ENCODE results near the gene PPA1. TPM values are rescaled to one million over a fixed set of nuclear protein-coding genes. Genes with fewer than 3 reads are reported as not detected.
"Not testable (repeated sequence)": the region's sequence is repeated elsewhere in the genome, so short reads cannot be mapped to it uniquely, and the experiment has no call there.

PPA1 gene
- total RNA-seq, 2 experiments from 2014 or later: 392 to 408 TPM

- H3K27me3 Mint-ChIP-seq (ENCODE audit: low read depth): peaks cover 2% of the 10 kb centered on the region
Observed at GRCh38 chr10:70267161-70267933, 34.1 kb upstream of the PPA1 start.

GRCh38 chr10:70266701-70267100 lies 33.5 kb upstream of the PPA1 start:
- Mint-ChIP-seq H3K4me3 (no peak overlapping the region), H3K27me3 (ENCODE audit: low read depth) (peaks cover 2% of the 10 kb centered on the region), H3K4me1 (ENCODE audit: low read depth) (peaks cover 15% of the 10 kb centered on the region), H3K27ac (no peak overlapping the region), H3K9me3 (peaks cover 3% of the 10 kb centered on the region), H3K36me3 (ENCODE audit: low read depth) (no peaks in the 10 kb centered on the region)
- no peak for DNase-seq
- intact Hi-C loops (cut with micrococcal nuclease): no loop called here
- CTCF ChIA-PET: interaction anchor here (0.6 to 2.5 kb wide), 6 partner anchors 11 to 122 kb away, joined by 3 to 16 read pairs (median 4); partner anchors contain the start of gene TYSND1

More at GRCh38 chr10:70267161-70267933, 34.1 kb upstream of the PPA1 start:
- peak; percentile 14 for DNase-seq
- H3K36me3 Mint-ChIP-seq (ENCODE audit: low read depth): no peaks in the 10 kb centered on the region
- H3K27ac Mint-ChIP-seq: no peak overlapping the region
- intact Hi-C loops (cut with micrococcal nuclease): no loop called here
- H3K4me1 Mint-ChIP-seq (ENCODE audit: low read depth): peaks cover 20% of the 10 kb centered on the region
- CTCF ChIA-PET: interaction anchor here (0.6 to 2.5 kb wide), 7 partner anchors 11 to 123 kb away, joined by 3 to 16 read pairs (median 5); no protein-coding TSS in a partner anchor
- no peak overlapping the region for H3K4me3 Mint-ChIP-seq
- peaks cover 3% of the 10 kb centered on the region for H3K9me3 Mint-ChIP-seq

GRCh38 chr10:70266056-70266455 lies 32.8 kb upstream of the PPA1 start:
- Mint-ChIP-seq H3K27ac (no peak overlapping the region), H3K4me3 (no peak overlapping the region), H3K9me3 (peaks cover 8% of the 10 kb centered on the region), H3K4me1 (ENCODE audit: low read depth) (peaks cover 11% of the 10 kb centered on the region), H3K36me3 (ENCODE audit: low read depth) (peaks cover 2% of the 10 kb centered on the region), H3K27me3 (ENCODE audit: low read depth) (peaks cover 2% of the 10 kb centered on the region)
- CTCF ChIA-PET: interaction anchor here (0.6 to 3.5 kb wide), 4 partner anchors 95 to 176 kb away, joined by 3 to 20 read pairs (median 4); partner anchors contain the start of gene TYSND1
- intact Hi-C loops (cut with micrococcal nuclease): no loop called here
- DNase-seq: no peak

- H3K4me1 Mint-ChIP-seq (ENCODE audit: low read depth): peaks cover 7% of the 10 kb centered on the region
- peaks cover 12% of the 10 kb centered on the region for H3K9me3 Mint-ChIP-seq
- peaks cover 2% of the 10 kb centered on the region for H3K27me3 Mint-ChIP-seq (ENCODE audit: low read depth)
- peak; percentile 35 for DNase-seq
- H3K27ac Mint-ChIP-seq: no peak overlapping the region
- peaks cover 2% of the 10 kb centered on the region for H3K36me3 Mint-ChIP-seq (ENCODE audit: low read depth)
- CTCF ChIA-PET: interaction anchor here (0.6 to 3.5 kb wide), 10 partner anchors 9 to 177 kb away, joined by 3 to 20 read pairs (median 4); partner anchors contain the start of gene TYSND1
- H3K4me3 Mint-ChIP-seq: no peak overlapping the region
- intact Hi-C loops (cut with micrococcal nuclease): no loop called here
Observed at GRCh38 chr10:70265032-70265689, 31.9 kb upstream of the PPA1 start.

- Mint-ChIP-seq H3K27ac (no peak overlapping the region), H3K4me1 (ENCODE audit: low read depth) (peaks cover 5% of the 10 kb centered on the region), H3K9me3 (peaks cover 12% of the 10 kb centered on the region), H3K27me3 (ENCODE audit: low read depth) (peaks cover 17% of the 10 kb centered on the region), H3K36me3 (ENCODE audit: low read depth) (peaks cover 2% of the 10 kb centered on the region), H3K4me3 (no peak overlapping the region)
- DNase-seq: no peak
- CTCF ChIA-PET: interaction anchor here (1.5 kb wide), 1 partner anchor 9 kb away, joined by 3 read pairs; no protein-coding TSS in a partner anchor
- intact Hi-C loops (cut with micrococcal nuclease): no loop called here
Observed at GRCh38 chr10:70260734-70261133, 27.5 kb upstream of the PPA1 start.

GRCh38 chr10:70260259-70260658 lies 27.0 kb upstream of the PPA1 start:
- Mint-ChIP-seq H3K36me3 (ENCODE audit: low read depth) (peaks cover 2% of the 10 kb centered on the region), H3K4me1 (ENCODE audit: low read depth) (peaks cover 9% of the 10 kb centered on the region), H3K9me3 (peaks cover 12% of the 10 kb centered on the region), H3K27ac (no peak overlapping the region), H3K4me3 (no peak overlapping the region), H3K27me3 (ENCODE audit: low read depth) (peaks cover 20% of the 10 kb centered on the region)
- no peak for DNase-seq
- intact Hi-C loops (cut with micrococcal nuclease): no loop called here
- CTCF ChIA-PET: interaction anchor here (0.7 to 1.5 kb wide), 2 partner anchors 10 to 28 kb away, joined by 3 read pairs; no protein-coding TSS in a partner anchor

GRCh38 chr10:70258216-70258615 lies 25.0 kb upstream of the PPA1 start:
- Mint-ChIP-seq H3K36me3 (ENCODE audit: low read depth) (peaks cover 2% of the 10 kb centered on the region), H3K9me3 (peaks cover 12% of the 10 kb centered on the region), H3K27ac (no peak overlapping the region), H3K27me3 (ENCODE audit: low read depth) (peaks cover 31% of the 10 kb centered on the region), H3K4me1 (ENCODE audit: low read depth) (peaks cover 11% of the 10 kb centered on the region), H3K4me3 (no peak overlapping the region)
- no peak for DNase-seq
- intact Hi-C loops (cut with micrococcal nuclease): no loop called here
- CTCF ChIA-PET: interaction anchor here (0.6 kb wide), 1 partner anchor 89 kb away, joined by 3 read pairs; no protein-coding TSS in a partner anchor

- H3K4me3 Mint-ChIP-seq: not testable (repeated sequence)
- Mint-ChIP-seq H3K4me1 (ENCODE audit: low read depth) (peaks cover 11% of the 10 kb centered on the region), H3K9me3 (peaks cover 12% of the 10 kb centered on the region)
Observed at GRCh38 chr10:70257816-70258215, 24.6 kb upstream of the PPA1 start.

GRCh38 chr10:70256463-70256862 lies 23.2 kb upstream of the PPA1 start:
- CTCF ChIA-PET: interaction anchor here (0.9 to 2.1 kb wide), 5 partner anchors 8 to 87 kb away, joined by 3 to 9 read pairs (median 5); partner anchors contain the start of gene PPA1
- intact Hi-C loops (cut with micrococcal nuclease): no loop called here
- peaks cover 11% of the 10 kb centered on the region for H3K4me1 Mint-ChIP-seq (ENCODE audit: low read depth)

More at GRCh38 chr10:70257816-70258215, 24.6 kb upstream of the PPA1 start:
- H3K36me3 Mint-ChIP-seq (ENCODE audit: low read depth); H3K27ac Mint-ChIP-seq; CTCF ChIA-PET; intact Hi-C loops (cut with micrococcal nuclease); DNase-seq: not testable (repeated sequence)
- H3K27me3 Mint-ChIP-seq (ENCODE audit: low read depth): peaks cover 31% of the 10 kb centered on the region

GRCh38 chr10:70255329-70256299 lies 22.4 kb upstream of the PPA1 start:
- peak overlapping the region; percentile 61 for H3K4me3 Mint-ChIP-seq
- intact Hi-C loops (cut with micrococcal nuclease): no loop called here
- peaks cover under 1% of the 10 kb centered on the region for H3K9me3 Mint-ChIP-seq
- CTCF ChIA-PET: interaction anchor here (0.5 to 2.1 kb wide), 11 partner anchors 9 to 127 kb away, joined by 3 to 9 read pairs (median 5); partner anchors contain the start of gene PPA1
- H3K27ac Mint-ChIP-seq: no peak overlapping the region
- H3K27me3 Mint-ChIP-seq (ENCODE audit: low read depth): peaks cover 32% of the 10 kb centered on the region
- H3K4me1 Mint-ChIP-seq (ENCODE audit: low read depth): peaks cover 11% of the 10 kb centered on the region
- DNase-seq: peak; percentile 32
- no peaks in the 10 kb centered on the region for H3K36me3 Mint-ChIP-seq (ENCODE audit: low read depth)

More at GRCh38 chr10:70256463-70256862, 23.2 kb upstream of the PPA1 start:
- Mint-ChIP-seq H3K4me3 (no peak overlapping the region), H3K27ac (no peak overlapping the region), H3K27me3 (ENCODE audit: low read depth) (peaks cover 31% of the 10 kb centered on the region), H3K36me3 (ENCODE audit: low read depth) (peaks cover 2% of the 10 kb centered on the region), H3K9me3 (peaks cover 9% of the 10 kb centered on the region)
- DNase-seq: no peak

GRCh38 chr10:70254778-70255328 lies 21.6 kb upstream of the PPA1 start:
- peaks cover 32% of the 10 kb centered on the region for H3K27me3 Mint-ChIP-seq (ENCODE audit: low read depth)
- CTCF ChIA-PET: interaction anchor here (0.5 to 2.1 kb wide), 7 partner anchors 10 to 109 kb away, joined by 3 to 9 read pairs (median 5); partner anchors contain the start of gene PPA1

More at GRCh38 chr10:70254778-70255328, 21.6 kb upstream of the PPA1 start:
- H3K4me1 Mint-ChIP-seq (ENCODE audit: low read depth): peaks cover 11% of the 10 kb centered on the region
- DNase-seq: no peak
- H3K36me3 Mint-ChIP-seq (ENCODE audit: low read depth): no peaks in the 10 kb centered on the region
- no peak overlapping the region for H3K27ac Mint-ChIP-seq
- intact Hi-C loops (cut with micrococcal nuclease): no loop called here
- H3K9me3 Mint-ChIP-seq: no peaks in the 10 kb centered on the region
- no peak overlapping the region for H3K4me3 Mint-ChIP-seq
